Measurements from ENCODE around the gene PPCDC.

The PPCDC gene, protein sequence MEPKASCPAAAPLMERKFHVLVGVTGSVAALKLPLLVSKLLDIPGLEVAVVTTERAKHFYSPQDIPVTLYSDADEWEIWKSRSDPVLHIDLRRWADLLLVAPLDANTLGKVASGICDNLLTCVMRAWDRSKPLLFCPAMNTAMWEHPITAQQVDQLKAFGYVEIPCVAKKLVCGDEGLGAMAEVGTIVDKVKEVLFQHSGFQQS
- total RNA-seq, result 6.3 to 14.9 (median 10.3) reads per million in 4 experiments

DNA sequence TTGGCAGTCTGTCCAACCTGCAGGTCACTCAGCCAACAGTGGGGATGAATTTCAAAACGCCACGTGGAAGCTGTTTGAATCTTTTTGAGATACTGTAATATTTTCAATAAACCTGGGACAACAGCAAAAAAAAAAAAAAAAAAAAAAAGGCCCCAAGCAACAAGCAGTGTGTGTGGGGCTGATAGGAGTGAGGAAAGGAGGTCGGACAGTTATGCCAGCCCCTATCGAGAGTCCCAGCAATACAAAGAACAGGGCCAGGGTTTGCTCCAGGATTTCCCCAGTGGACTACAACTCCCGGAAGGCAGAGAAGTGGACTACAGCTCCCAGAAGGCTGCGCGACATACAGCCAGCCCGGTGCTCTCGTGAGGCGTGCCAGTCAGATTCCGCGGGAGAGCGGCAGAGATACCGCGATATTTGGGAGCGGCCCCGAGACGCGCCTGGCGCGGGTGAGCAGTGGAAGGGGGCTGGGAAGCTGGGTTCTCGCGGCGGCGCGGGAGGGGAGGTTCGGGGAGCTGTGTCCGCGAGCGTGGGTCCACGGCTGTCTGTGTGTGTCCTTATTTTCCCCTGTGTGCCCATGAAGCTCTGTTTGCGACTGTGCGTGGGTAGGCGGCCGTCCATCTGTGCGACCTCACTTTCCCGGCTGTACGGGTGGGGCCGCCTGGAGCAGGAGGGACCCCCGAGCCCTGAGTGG is at the start of gene PPCDC:
TSS of gene PPCDC (plus strand) at position 410 of the 691 bp plus-strand sequence. CDS start 4,729 bp downstream, outside the sequence.
- DNase-seq, result peak; percentile 86

DNA sequence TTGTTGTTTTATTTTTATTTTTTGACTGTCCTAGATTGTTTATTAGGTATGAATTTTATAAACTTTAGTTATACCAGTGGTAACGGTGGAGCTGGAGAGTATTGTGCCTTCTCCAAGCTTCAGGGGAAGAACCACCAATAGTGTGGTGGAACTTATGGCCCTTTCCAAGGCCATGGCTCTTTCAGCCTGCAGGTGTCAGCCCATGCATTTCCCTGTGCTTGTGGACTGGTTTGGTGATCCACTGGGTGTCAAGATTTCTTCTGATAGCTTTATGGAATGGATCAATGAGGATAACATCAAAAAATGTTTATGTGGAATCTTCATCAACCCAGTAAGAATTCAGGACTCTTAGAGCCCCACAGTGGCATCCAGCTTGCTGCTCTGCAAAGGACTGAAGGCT is 47.2 kb upstream of the PPCDC start:
- DNase-seq, result no peak

DNA sequence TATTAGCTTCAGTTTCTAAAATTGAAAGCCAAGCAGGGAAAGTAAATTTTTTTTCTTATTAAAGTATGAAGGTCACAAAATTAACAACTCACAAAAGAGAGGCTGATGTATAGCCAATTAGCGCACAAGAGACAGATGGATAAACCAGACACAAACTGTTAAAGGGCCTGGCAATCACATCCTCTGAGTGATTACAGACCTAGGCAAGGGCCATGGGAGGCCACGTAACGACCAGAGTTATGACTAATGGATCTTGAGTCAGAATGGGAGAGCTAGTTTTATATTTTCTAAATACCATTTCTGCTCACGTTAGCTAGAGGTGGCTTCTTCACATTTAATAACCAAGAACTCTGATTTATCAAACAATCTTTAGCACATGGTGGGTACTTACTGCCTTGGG is 45.8 kb upstream of the PPCDC start:
- DNase-seq, result no peak

DNA sequence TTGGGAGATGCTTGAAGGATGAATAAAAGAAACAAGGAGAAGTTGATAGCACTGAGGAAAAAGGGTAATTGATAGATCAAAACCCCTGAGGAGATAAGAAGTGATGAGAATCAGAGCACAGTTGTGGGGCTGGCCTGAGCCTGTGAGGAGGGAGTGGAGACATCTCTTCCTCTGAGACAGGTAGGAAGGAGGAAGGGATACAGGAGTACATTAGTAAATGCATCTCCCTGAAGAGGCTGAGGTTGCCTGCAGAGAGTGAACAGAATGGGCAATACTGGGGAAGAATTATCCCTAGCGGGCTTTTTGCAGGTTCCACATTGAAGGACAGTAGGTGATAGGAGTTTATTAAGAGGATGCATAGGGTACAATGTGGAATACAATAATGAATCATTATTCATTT is 45.3 kb upstream of the PPCDC start:
- DNase-seq, result no peak

DNA sequence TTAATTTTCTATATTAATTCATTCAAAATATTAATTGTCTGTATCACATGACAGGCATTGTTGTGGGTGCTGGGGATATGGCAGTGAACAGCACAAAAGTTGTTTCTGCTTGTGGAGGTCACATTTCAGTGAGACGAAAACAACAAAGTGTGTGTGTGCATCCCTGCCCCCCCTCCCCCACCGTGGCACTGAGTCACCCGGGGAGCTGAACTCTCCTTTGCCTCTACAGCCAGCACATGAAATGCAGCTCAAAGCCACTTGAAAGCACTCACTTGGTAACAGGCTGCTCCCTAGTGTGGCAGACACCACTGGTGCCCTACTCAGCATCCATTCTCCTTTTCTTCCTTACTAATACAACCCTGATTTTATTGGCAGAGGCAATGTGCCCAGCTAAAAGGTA is 44.9 kb upstream of the PPCDC start:
- no peak for DNase-seq

DNA sequence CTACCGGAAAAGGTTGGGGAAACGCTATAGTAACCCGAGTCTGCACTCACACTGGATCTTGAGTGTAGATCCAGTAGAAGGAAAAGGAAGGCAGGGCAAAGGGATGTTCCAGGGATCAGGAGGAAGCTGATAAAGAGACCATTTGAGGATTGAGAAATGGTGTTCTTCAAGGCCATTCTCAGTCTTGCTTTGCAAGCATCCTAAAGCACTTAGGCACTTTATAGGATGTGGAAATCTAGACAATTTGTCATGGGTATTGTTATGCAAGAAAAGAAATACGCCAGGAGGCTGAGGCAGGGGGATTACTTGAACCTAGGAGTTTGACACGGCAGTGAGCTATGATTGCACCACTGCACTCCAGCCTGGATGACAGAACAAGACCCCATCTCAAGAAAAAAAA is 41.2 kb upstream of the PPCDC start:
- DNase-seq, result no peak

DNA sequence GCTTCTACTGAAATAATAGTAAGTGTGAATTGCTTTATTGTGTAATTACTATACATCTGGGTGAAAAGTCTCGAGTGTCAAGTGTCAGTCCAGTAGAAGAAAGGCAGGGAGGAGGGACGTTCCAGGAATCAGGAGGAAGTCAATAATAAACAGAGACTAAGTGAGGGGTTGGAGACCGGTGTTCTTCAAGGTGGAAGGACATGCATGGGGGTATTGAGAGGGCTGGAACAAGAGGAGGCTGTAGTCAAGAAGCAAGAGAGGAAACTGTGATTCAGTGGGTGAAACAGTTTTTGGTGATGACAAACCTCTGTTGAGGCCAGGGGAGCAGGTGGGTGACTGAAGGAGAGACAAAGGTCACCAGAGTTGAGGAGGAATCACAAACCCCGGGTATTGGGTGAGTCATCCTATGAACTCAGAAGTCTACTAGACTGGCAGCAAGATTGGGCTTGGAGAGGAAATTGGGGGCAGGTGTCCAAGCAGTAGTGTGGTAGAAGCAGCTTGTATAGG is 39.6 kb upstream of the PPCDC start:
- DNase-seq, result no peak

DNA sequence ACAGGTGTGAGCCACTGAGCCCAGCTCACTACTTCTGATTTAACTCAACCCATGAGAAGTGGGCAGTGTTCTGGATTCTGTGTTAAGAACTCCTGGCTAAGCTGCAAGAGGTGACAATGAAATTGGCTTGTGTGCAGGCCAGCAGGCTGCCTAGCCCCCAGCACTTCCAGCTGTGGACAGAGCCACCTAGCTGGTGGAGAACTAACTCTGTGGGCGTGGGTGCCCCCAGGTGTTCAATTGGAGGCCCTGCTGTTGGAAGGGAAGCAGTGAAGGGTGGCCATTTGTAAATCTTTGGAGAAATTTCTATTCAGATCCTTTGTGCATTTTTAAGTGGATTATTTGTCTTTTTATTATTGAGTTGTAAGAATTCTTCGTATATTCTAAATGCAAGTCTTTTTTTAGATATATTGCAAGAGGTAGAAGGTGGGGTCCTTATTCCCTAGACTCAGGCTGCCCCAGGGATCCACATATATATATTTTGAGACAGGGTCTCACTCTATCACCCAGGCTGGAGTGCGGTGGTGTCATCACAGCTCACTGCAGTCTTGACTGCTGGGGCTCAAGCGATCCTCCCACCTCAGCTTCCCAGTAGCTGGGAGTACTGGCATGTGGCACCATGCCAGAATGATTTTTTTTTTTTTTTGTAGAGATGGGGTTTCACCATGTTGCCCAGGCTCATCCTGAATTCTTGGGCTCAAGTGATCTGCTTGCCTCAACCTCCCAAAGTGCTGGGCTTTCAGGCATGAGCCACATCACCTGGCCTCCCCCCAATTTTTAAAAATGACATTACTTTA is 35.2 kb upstream of the PPCDC start:
- no peak for DNase-seq

DNA sequence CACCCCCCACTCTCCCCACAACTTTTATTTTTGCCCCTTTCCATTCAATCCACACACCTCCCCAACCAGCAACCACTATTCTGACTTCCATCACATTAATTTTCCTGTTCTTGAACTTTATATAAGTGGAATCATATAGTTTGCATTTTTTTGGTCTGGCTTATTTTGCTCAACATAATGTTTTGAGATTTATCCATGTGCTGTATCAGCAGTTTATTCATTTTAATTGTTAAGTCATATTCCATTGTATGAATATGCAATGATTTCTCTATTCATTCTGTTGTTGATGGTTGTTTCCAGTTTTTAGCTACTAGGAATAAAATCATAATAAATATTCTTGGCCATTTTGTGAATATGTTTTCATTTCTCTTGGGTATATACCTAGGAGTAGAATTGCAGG is 33.9 kb upstream of the PPCDC start:
- no peak for DNase-seq

- no peak for DNase-seq
These were observed 30.8 kb upstream of the PPCDC start for GRCh38 chr15:74992619-74993018.

DNA sequence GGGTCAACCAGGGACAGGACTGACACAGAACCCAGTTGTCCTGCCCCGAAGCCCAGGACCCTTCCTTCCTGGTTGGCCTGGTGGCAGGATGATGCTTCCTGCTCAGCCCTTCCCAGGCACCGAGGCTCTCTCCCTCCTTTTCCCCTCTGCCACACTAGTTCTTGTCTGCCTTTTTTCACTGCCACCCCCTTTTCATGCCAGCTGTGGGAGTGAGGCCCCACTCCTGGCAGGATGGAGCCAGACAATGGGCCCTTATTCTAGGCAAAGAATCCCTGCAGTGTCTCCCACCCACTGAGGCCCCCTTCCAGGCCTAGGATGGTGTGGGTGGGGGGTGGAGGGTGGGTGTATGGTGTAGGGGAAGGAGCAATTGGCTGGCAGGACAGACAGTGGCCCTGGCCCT is 29.2 kb upstream of the PPCDC start:
- DNase-seq, result no peak

- no peak for DNase-seq
These were observed 28.7 kb upstream of the PPCDC start for GRCh38 chr15:74994685-74995084.

- peak; percentile 81 for DNase-seq
These were observed 28.1 kb upstream of the PPCDC start, which contains the start of gene SCAMP5 for GRCh38 chr15:74995182-74995778. Gene SCAMP5, plus strand, starts transcription at chr15:74995563. Its CDS starts 16,277 bp downstream, at chr15:75011840.

GRCh38 chr15:74995779-74996765 is 27.3 kb upstream of the PPCDC start:
- no peak for DNase-seq

DNA sequence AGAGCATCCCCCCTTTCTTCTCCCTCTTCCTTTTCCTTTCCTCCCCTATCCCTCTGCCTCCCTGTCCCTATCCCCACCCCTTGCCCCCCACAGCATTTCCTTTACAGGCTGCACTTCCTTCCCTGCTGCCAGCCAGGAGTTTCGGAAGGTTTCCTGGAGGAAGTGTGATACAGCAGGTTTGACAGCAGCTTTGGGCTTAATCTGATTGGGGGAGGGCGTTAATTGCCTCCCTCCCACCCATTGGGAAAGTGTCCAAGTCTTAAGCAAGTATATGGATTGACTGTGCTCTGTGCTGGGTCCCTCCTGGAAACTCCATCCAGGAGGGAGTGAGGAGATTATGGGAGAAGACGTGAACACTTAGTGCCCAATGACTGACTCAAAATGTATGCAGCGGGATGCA is 26.2 kb upstream of the PPCDC start:
- DNase-seq, result no peak

GRCh38 chr15:74997543-74997942 is 25.8 kb upstream of the PPCDC start:
- no peak for DNase-seq

DNA sequence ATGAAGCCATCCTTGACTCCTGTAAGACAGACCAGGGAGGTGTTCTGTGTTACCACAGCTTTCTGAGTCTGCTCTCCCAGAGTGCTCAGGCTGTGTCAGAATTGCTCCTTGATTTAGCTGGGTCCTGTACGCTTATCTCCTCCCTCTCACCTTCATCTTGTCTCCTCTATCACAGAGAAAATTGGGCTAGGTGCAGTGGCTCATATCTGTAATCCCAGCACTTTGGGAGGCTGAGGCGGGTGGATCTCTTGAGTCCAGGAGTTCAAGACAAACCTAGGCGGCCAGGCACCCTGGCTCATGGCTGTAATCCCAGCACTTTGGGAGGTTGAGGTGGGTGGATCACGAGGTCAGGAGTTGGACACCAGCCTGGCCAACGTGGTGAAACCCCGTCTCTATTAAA is 22.1 kb upstream of the PPCDC start:
- no peak for DNase-seq

DNA sequence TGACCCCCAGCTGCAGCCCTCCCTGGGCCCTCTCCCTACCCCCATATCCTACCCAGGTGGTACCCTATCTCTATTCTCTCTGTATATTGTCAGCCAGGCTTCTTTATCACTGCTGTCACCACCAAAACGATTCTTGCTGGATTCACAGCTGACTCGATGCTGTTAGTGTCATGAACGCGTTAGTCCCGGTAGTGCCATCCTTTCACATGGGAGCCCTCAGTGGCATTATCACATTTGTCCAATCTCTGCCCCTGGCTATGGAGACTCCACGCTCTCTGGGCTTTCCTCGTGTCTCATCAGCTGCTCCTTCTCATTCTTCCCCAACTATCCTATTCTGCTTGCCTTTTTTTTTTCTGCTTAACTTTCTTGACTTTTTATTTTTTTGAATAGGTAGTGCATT is 21.0 kb upstream of the PPCDC start:
- no peak for DNase-seq

DNA sequence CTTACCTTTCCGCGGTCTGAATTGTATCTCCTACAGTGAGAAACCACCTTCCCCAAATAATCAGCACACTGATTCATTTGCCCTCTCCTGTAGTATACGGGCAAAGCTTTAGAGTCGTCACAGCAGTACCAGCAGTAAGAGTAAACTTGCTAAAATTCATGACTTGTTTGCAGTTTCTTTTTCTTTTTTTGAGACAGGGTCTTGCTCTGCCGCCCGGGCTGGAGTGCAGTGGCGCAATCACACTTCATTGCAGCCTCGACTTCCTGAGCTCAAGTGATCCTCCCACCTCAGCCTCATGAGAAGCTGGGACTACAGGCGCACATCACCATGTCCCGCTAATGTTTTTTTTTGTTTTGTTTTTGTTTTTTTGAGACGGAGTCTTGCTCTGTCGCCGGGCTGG is 16.2 kb upstream of the PPCDC start:
- no peak for DNase-seq

- DNase-seq, result no peak
These were observed 15.2 kb upstream of the PPCDC start for GRCh38 chr15:75008221-75008625.

- no peak for DNase-seq
These were observed 14.6 kb upstream of the PPCDC start for GRCh38 chr15:75008629-75009326.
